Endothelial cell of coronary artery (primary cell): ENCODE results near the gene STX10. TPM values are rescaled to one million over a fixed set of nuclear protein-coding genes. Genes with fewer than 3 reads are reported as not detected.

Experiments
- total RNA-seq: library from RNA; depleted of rRNA; stranded (reverse); fragments of >200 nt; gene quantifications from 2 replicates; pipeline ENCODE4 v1.2.3, GENCODE V29; 2014

The STX10 gene
- 69.3 and 76.5 TPM in 2 replicates for total RNA-seq

DNA sequence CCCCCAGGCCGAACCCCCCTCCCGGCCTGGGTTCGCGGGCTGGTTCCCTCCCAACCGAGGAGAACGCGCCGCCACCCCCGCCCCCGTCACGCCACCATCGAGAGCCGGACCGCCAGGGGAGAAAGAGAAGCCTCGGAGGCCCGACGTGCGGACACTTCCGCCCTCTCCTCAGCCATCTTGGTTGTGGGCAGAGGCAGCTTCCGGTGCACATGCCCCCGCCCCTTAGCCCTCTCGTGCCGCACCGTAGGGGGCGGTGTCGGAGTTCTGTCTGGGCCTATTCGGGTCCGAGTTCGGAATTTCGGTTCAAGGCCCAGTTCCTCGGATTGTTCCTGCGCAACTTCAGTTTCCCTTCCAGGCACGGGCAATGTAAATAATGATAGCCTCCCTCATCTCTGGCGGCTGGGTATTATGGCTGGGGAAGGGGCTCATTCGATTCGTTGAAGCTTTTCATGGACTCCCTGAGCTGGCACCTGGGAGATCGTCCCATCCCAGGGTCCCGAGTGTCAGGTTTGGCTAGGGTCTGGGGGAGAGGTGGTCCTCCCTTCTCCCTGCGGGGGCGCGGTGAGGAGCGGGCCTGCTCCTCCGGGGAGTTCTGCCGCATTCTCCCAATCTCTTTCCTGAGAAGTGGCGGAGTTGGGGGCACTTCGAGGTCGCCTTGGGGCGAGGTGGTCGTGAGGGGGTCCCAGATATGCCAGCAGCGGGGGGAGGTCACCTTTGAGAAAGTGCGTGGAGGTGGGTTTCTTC lies at the start of gene STX10, which contains the start of gene IER2:
Gene STX10, minus strand, starts transcription at position 189 of the 744 bp plus-strand sequence. CDS start 202 bp downstream, outside the sequence.
Gene IER2, plus strand, starts transcription at position 225 of the 744 bp plus-strand sequence. CDS start 2,776 bp downstream, outside the sequence.

GRCh38 chr19:13117772-13118423 lies 32.3 kb downstream of the STX10 start, which contains the start of gene NACC1:
TSS of gene NACC1 (plus strand) at chr19:13118264. CDS start at chr19:13135208, 16,944 bp downstream.

GRCh38 chr19:13116282-13117175 lies 33.6 kb downstream of the STX10 start, which contains the start of gene TRMT1:
TSS of gene TRMT1 (minus strand) at chr19:13116740. CDS start at chr19:13116399, 341 bp downstream.

GRCh38 chr19:13102666-13103580 lies 47.3 kb downstream of the STX10 start, which contains the start of gene LYL1:
TSS of gene LYL1 (minus strand) at chr19:13102858. CDS start at chr19:13101171, 1,687 bp downstream.

Other genes starting within 250 kb of the STX10 start
- 0.09 TPM in 1 of 2 replicates, not detected in the other for gene SYCE2, start 231.1 kb downstream of the STX10 start, total RNA-seq
- 54.9 and 57.3 TPM in 2 replicates for gene FARSA, start 216.7 kb downstream of the STX10 start, total RNA-seq
- gene CALR, start 211.8 kb downstream of the STX10 start, total RNA-seq: 1,479 and 1,611 TPM in 2 replicates
- 59.1 and 98.8 TPM in 2 replicates for gene RAD23A, start 204.5 kb downstream of the STX10 start, total RNA-seq
- gene GADD45GIP1, start 193.2 kb downstream of the STX10 start, total RNA-seq: 31.3 and 32.6 TPM in 2 replicates
- 0.09 TPM in 1 of 2 replicates, not detected in the other for gene DAND5, start 180.8 kb downstream of the STX10 start, total RNA-seq
- 8.1 and 21.8 TPM in 2 replicates for gene NFIX, start 154.9 kb downstream of the STX10 start, total RNA-seq
- 48.0 and 58.7 TPM in 2 replicates for gene LYL1, start 47.5 kb downstream of the STX10 start, total RNA-seq
- 33.3 and 38.7 TPM in 2 replicates for gene TRMT1, start 33.6 kb downstream of the STX10 start, total RNA-seq
- 53.1 and 55.5 TPM in 2 replicates for gene NACC1, start 32.1 kb downstream of the STX10 start, total RNA-seq
- 21.3 and 21.8 TPM in 2 replicates for gene IER2, start within 50 bp of the STX10 start, total RNA-seq